Suprapubic skin (tissue), 3 donors: ENCODE measurements around the gene TFDP1.

Experiments used
- EP300 ChIP-seq: sonication (generic); formaldehyde crosslinking; IDR thresholded peaks from one replicate; pipeline ENCODE4 v1.6.1; 2017; ENCODE audit warnings: antibody characterized with exemption
- TF ChIP-seq, protein P1 (sequence below), 2 donors: fragments of 200-600 bp in 1 of 2; fragments of 450-650 bp in 1 of 2; sonication (generic) in 1 of 2; IDR thresholded peaks; one replicate each; pipeline ENCODE4 v1.5.1; 2016 to 2019; ENCODE audit warnings: antibody characterized with exemption in 2 of 2, mild to moderate bottlenecking in 1 of 2, moderate library complexity in 1 of 2

DNA sequence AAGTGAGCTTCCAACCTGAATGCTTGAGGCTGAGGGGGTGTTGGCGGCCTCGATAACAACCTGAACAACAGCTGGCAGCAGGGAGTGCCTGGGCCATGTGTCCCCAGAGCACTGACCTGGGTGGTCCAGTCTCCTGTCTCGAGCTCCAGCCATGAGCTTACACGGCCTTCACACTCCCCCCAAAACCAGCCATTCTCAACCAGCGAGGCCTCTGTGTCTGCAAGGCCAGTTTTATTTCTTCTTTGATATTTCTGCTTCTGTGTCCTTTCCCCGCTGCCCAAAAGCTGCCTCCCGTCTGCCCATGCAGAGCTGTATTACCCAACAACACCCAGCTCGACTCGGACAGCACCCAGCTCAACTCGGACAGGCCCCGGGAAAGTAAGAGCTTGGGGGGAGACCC is 32.5 kb upstream of the TFDP1 start:
- TF ChIP-seq, protein P1, sequence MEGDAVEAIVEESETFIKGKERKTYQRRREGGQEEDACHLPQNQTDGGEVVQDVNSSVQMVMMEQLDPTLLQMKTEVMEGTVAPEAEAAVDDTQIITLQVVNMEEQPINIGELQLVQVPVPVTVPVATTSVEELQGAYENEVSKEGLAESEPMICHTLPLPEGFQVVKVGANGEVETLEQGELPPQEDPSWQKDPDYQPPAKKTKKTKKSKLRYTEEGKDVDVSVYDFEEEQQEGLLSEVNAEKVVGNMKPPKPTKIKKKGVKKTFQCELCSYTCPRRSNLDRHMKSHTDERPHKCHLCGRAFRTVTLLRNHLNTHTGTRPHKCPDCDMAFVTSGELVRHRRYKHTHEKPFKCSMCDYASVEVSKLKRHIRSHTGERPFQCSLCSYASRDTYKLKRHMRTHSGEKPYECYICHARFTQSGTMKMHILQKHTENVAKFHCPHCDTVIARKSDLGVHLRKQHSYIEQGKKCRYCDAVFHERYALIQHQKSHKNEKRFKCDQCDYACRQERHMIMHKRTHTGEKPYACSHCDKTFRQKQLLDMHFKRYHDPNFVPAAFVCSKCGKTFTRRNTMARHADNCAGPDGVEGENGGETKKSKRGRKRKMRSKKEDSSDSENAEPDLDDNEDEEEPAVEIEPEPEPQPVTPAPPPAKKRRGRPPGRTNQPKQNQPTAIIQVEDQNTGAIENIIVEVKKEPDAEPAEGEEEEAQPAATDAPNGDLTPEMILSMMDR (IDR thresholded peaks at IDR 0.05): no peak
- TF ChIP-seq EP300: no peak
